IPS-15b (cell line): ENCODE results near the gene PLPPR3.
"Not testable (repeated sequence)": the region's sequence is repeated elsewhere in the genome, so short reads cannot be mapped to it uniquely, and the experiment has no call there.

Experiments
- H3K27me3 ChIP-seq: one replicate; pipeline ENCODE4 v1.6.1; 2013; ENCODE audit warnings: low read length; ENCODE audit not compliant: control insufficient read depth, insufficient read depth
- H3K36me3 ChIP-seq: one replicate; pipeline ENCODE4 v1.6.1; 2013; ENCODE audit warnings: low read length; ENCODE audit not compliant: control insufficient read depth, insufficient read depth
- H3K4me1 ChIP-seq: one replicate; pipeline ENCODE4 v1.6.1; 2013; ENCODE audit warnings: mild to moderate bottlenecking, low read length; ENCODE audit not compliant: control insufficient read depth, insufficient read depth
- H3K4me3 ChIP-seq: one replicate; pipeline ENCODE4 v1.5.1; 2013; ENCODE audit warnings: low read depth, low read length
- H3K9ac ChIP-seq: one replicate; pipeline ENCODE4 v1.6.1; 2013; ENCODE audit warnings: low read depth, mild to moderate bottlenecking, low read length
- H3K9me3 ChIP-seq: one replicate; pipeline ENCODE4 v1.6.1; 2013; ENCODE audit warnings: mild to moderate bottlenecking, low read length; ENCODE audit not compliant: control insufficient read depth, insufficient read depth

Gene PLPPR3

GRCh38 chr19:861756-862580 lies 40.2 kb upstream of the PLPPR3 start:
- no peaks in the 10 kb centered on the region for H3K36me3 ChIP-seq
- peaks cover 5% of the 10 kb centered on the region for H3K27me3 ChIP-seq
- H3K9ac ChIP-seq = no peak overlapping the region
- no peaks in the 10 kb centered on the region for H3K4me1 ChIP-seq
- no peaks in the 10 kb centered on the region for H3K9me3 ChIP-seq
- H3K4me3 ChIP-seq = peak overlapping the region; percentile 49

GRCh38 chr19:861141-861755 lies 39.5 kb upstream of the PLPPR3 start:
- Histone ChIP-seq H3K9me3 (no peaks in the 10 kb centered on the region), H3K4me3 (peak overlapping the region; percentile 22), H3K36me3 (no peaks in the 10 kb centered on the region), H3K9ac (no peak overlapping the region), H3K4me1 (no peaks in the 10 kb centered on the region), H3K27me3 (peaks cover 5% of the 10 kb centered on the region)

GRCh38 chr19:858868-859843 lies 37.4 kb upstream of the PLPPR3 start, which contains the start of gene CFD:
TSS of gene CFD (plus strand) at chr19:859664. CDS start at chr19:859690, 26 bp downstream.
- Histone ChIP-seq H3K27me3 (peaks cover 5% of the 10 kb centered on the region), H3K4me1 (no peaks in the 10 kb centered on the region), H3K4me3 (peak within 1 kb of the TSS; percentile 54), H3K9ac (no peak within 1 kb of the TSS), H3K36me3 (no peaks in the 10 kb centered on the region), H3K9me3 (no peaks in the 10 kb centered on the region)

GRCh38 chr19:858284-858683 lies 36.5 kb upstream of the PLPPR3 start:
- no peak overlapping the region for H3K4me3 ChIP-seq
- H3K27me3 ChIP-seq = peaks cover 5% of the 10 kb centered on the region
- H3K9me3 ChIP-seq = no peaks in the 10 kb centered on the region
- H3K9ac ChIP-seq = no peak overlapping the region
- no peaks in the 10 kb centered on the region for H3K36me3 ChIP-seq
- no peaks in the 10 kb centered on the region for H3K4me1 ChIP-seq

DNA sequence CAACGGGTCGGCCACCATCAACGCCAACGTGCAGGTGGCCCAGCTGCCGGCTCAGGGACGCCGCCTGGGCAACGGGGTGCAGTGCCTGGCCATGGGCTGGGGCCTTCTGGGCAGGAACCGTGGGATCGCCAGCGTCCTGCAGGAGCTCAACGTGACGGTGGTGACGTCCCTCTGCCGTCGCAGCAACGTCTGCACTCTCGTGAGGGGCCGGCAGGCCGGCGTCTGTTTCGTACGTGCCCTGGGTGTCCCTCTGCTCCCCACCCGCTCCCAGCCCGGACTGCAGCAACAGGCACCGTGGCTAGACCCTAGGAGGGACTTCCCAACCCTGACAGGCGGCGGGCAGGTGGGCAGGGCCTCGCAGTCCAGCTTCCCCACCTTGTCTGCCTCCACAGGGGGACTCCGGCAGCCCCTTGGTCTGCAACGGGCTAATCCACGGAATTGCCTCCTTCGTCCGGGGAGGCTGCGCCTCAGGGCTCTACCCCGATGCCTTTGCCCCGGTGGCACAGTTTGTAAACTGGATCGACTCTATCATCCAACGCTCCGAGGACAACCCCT lies 33.9 kb upstream of the PLPPR3 start:
- H3K9ac ChIP-seq = no peak overlapping the region
- H3K4me3 ChIP-seq = no peak overlapping the region

GRCh38 chr19:855142-855541 lies 33.4 kb upstream of the PLPPR3 start:
- Histone ChIP-seq H3K4me1 (no peaks in the 10 kb centered on the region), H3K27me3 (peaks cover 5% of the 10 kb centered on the region), H3K4me3 (no peak overlapping the region), H3K36me3 (no peaks in the 10 kb centered on the region), H3K9me3 (no peaks in the 10 kb centered on the region), H3K9ac (no peak overlapping the region)

More for the DNA sequence above, 33.9 kb upstream of the PLPPR3 start:
- Histone ChIP-seq H3K9me3 (no peaks in the 10 kb centered on the region), H3K36me3 (no peaks in the 10 kb centered on the region), H3K27me3 (peaks cover 5% of the 10 kb centered on the region), H3K4me1 (no peaks in the 10 kb centered on the region)

- peaks cover 2% of the 10 kb centered on the region for H3K27me3 ChIP-seq
- no peaks in the 10 kb centered on the region for H3K36me3 ChIP-seq
- no peaks in the 10 kb centered on the region for H3K9me3 ChIP-seq
- H3K4me3 ChIP-seq = no peak overlapping the region
- no peaks in the 10 kb centered on the region for H3K4me1 ChIP-seq
- H3K9ac ChIP-seq = no peak overlapping the region
Observed at GRCh38 chr19:854549-854948, 32.8 kb upstream of the PLPPR3 start.

DNA sequence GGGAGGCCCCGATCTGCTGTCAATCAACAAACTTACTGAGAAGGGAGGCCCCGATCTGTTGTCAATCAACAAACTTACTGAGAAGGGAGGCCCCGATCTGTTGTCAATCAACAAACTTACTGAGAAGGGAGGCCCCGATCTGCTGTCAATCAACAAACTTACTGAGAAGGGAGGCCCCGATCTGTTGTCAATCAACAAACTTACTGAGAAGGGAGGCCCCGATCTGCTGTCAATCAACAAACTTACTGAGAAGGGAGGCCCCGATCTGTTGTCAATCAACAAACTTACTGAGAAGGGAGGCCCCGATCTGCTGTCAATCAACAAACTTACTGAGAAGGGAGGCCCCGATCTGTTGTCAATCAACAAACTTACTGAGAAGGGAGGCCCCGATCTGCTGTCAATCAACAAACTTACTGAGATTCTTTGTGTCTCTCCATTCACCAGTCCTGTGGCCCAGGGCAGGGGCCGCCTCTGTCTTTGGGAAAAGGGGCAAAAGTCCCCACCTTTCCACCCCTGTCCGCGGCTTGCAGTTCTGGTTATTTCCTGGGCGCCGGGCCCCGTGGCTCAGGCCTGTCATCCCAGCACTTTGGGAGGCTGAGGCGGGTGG lies 32.0 kb upstream of the PLPPR3 start:
- H3K9me3 ChIP-seq, H3K4me3 ChIP-seq, H3K27me3 ChIP-seq, H3K9ac ChIP-seq, H3K4me1 ChIP-seq, H3K36me3 ChIP-seq: not testable (repeated sequence)

DNA sequence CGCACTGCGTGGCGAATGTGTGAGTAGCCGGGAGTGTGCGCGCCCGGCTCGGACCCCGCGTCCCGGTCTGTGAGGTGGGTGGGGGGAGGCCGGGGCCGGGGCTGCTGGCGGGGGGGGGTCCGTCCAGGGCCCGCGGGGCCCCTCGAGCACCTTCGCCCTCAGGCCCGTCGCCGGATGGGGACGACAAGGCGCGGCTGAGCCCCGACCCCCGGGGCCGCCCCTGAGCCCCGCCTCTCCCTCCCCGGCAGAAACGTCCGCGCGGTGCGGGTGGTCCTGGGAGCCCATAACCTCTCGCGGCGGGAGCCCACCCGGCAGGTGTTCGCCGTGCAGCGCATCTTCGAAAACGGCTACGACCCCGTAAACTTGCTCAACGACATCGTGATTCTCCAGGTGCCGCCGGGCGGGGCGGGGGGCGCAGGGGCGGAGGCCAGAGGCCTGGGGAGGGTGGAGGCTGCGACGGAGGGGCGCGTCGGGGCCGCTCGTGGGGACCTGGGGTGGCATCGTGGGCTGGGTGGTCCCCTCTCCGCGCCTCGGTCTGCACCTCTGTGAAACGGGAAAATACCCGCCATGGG lies 31.3 kb upstream of the PLPPR3 start:
- H3K27me3 ChIP-seq = no peaks in the 10 kb centered on the region
- H3K9me3 ChIP-seq = no peaks in the 10 kb centered on the region
- H3K4me1 ChIP-seq = no peaks in the 10 kb centered on the region
- H3K36me3 ChIP-seq = no peaks in the 10 kb centered on the region
- no peak overlapping the region for H3K4me3 ChIP-seq
- no peak overlapping the region for H3K9ac ChIP-seq

GRCh38 chr19:852136-853013 lies 30.6 kb upstream of the PLPPR3 start, which contains the start of gene ELANE:
TSS of gene ELANE (plus strand) at chr19:852303. CDS start at chr19:852329, 26 bp downstream.
- no peak within 1 kb of the TSS for H3K4me3 ChIP-seq

More at GRCh38 chr19:852136-853013, 30.6 kb upstream of the PLPPR3 start, which contains the start of gene ELANE:
- H3K4me1 ChIP-seq = no peaks in the 10 kb centered on the region
- H3K9me3 ChIP-seq = no peaks in the 10 kb centered on the region
- no peaks in the 10 kb centered on the region for H3K36me3 ChIP-seq
- no peak within 1 kb of the TSS for H3K9ac ChIP-seq
- no peaks in the 10 kb centered on the region for H3K27me3 ChIP-seq
